Endothelial cell of umbilical vein (primary cell): ENCODE measurements around the gene TMEM151B. TPM values are rescaled to one million over a fixed set of nuclear protein-coding genes. Genes with fewer than 3 reads are reported as not detected.

Source experiments
- BruUV-seq: library from RNA; stranded (reverse); fragments of 400-500 nt; replicated peaks from 2 replicates; lab custom pipeline; 2021; lab: Mats Ljungman, UMichigan
- CTCF ChIA-PET: fragments of 300-600, 350-600 bp; sonication (Branson Sonifier 250); formaldehyde crosslinking; loops from one replicate; lab custom pipeline; 2021; ENCODE audit warnings: antibody characterized with exemption, inconsistent platforms; lab: Charles Lee
- POLR2A ChIA-PET: fragments of 300-600, 350-600 bp; sonication (Branson Sonifier 250); formaldehyde crosslinking; loops from one replicate; lab custom pipeline; 2021; ENCODE audit warnings: antibody characterized with exemption, inconsistent platforms; lab: Charles Lee
- DNase-seq: peaks from one replicate; pipeline ENCODE4 v3.0.0-alpha.2; 2011; ENCODE audit warnings: low read depth, low spot score
- FAIRE-seq: peaks from 2 replicates; lab custom pipeline; 2011; peaks lifted over from hg19 to GRCh38; lab: Jason Lieb, UNC
- H2AFZ ChIP-seq: 2 replicates; pipeline ENCODE4 v1.6.0; 2012; ENCODE audit warnings: low read depth, low read length, control low read depth, inconsistent platforms
- H3K27ac ChIP-seq: 2 replicates; pipeline ENCODE4 v1.5.1; 2011; ENCODE audit warnings: low read depth, mild to moderate bottlenecking, control low read depth, low read length, moderate library complexity; ENCODE audit not compliant: insufficient read depth
- H3K27me3 ChIP-seq, 2 experiments: 2 replicates each; pipeline versions ENCODE4 v1.6.0 to v1.6.1; 2011; ENCODE audit warnings: low read length in 2 of 2, mixed read lengths in 1 of 2; ENCODE audit not compliant: control insufficient read depth in 2 of 2, insufficient read depth in 2 of 2
- H3K36me3 ChIP-seq, 2 experiments: 2 replicates in 1 of 2; 3 replicates in 1 of 2; pipeline ENCODE4 v1.5.1; 2011; ENCODE audit warnings: low read length in 2 of 2, mild to moderate bottlenecking in 1 of 2, moderate library complexity in 1 of 2; ENCODE audit not compliant: control insufficient read depth in 2 of 2, insufficient read depth in 2 of 2; ENCODE audit errors: extremely low read depth in 1 of 2
- H3K4me1 ChIP-seq: 3 replicates; pipeline ENCODE4 v1.5.1; 2011; ENCODE audit warnings: mild to moderate bottlenecking, low read length; ENCODE audit not compliant: control insufficient read depth, insufficient read depth; ENCODE audit errors: extremely low read depth
- H3K4me2 ChIP-seq: 2 replicates; pipeline ENCODE4 v1.6.1; 2011; ENCODE audit warnings: low read length, control low read depth, mixed read lengths; ENCODE audit not compliant: insufficient read depth
- H3K4me3 ChIP-seq, 3 experiments: fragments of 200-600 bp in 1 of 3; sonication (generic), shearing (Covaris generic) in 1 of 3; replicated peaks in 1 of 3; 2 replicates each; pipeline ENCODE4 v1.5.1; 2011 to 2016; ENCODE audit warnings: control low read depth in 3 of 3, low read length in 3 of 3, mild to moderate bottlenecking in 2 of 3, inconsistent platforms in 1 of 3, low read depth in 1 of 3, moderate library complexity in 1 of 3; ENCODE audit not compliant: insufficient read depth in 1 of 3
- H3K79me2 ChIP-seq: 2 replicates; pipeline ENCODE4 v1.6.0; 2012; ENCODE audit warnings: low read length, inconsistent platforms; ENCODE audit not compliant: control insufficient read depth, insufficient read depth
- H3K9ac ChIP-seq: replicated peaks from 2 replicates; pipeline ENCODE3; 2011; ENCODE audit warnings: low read length, control low read depth; ENCODE audit not compliant: insufficient read depth; ENCODE audit errors: extremely low read depth
- H3K9me1 ChIP-seq: replicated peaks from 3 replicates; pipeline ENCODE4 v1.6.0; 2011; ENCODE audit warnings: mild to moderate bottlenecking, low read length; ENCODE audit not compliant: control insufficient read depth, insufficient read depth; ENCODE audit errors: extremely low read depth
- H3K9me3 ChIP-seq: replicated peaks from 2 replicates; pipeline ENCODE4 v1.5.1; 2012; ENCODE audit warnings: low read length, inconsistent platforms; ENCODE audit not compliant: control insufficient read depth, insufficient read depth
- H4K20me1 ChIP-seq: replicated peaks from 2 replicates; pipeline ENCODE3; 2011; ENCODE audit warnings: mild to moderate bottlenecking, low read length; ENCODE audit not compliant: control insufficient read depth, insufficient read depth; ENCODE audit errors: extremely low read depth
- EZH2 ChIP-seq: IDR thresholded peaks from 2 replicates; pipeline ENCODE4 v1.6.1; 2012; ENCODE audit warnings: borderline replicate concordance, low read depth, mild to moderate bottlenecking, moderate library complexity, low read length, inconsistent platforms; ENCODE audit not compliant: severe bottlenecking
- GATA2 ChIP-seq: IDR thresholded peaks from 2 replicates; pipeline ENCODE4 v1.7.0; 2011; ENCODE audit warnings: low read depth, mild to moderate bottlenecking, moderate library complexity, mixed read lengths, low read length; ENCODE audit not compliant: insufficient read length, insufficient read depth
- MYC ChIP-seq: IDR thresholded peaks from one replicate; pipeline ENCODE4 v1.6.1; 2011; ENCODE audit warnings: mild to moderate bottlenecking, low read depth, low read length
- POLR2A ChIP-seq: IDR thresholded peaks from 2 replicates; pipeline ENCODE4 v1.6.1; 2012; ENCODE audit warnings: low read depth, mild to moderate bottlenecking, control low read depth, low read length
- POLR2AphosphoS5 ChIP-seq: IDR thresholded peaks from 2 replicates; pipeline ENCODE4 v1.6.1; 2012; ENCODE audit warnings: low read depth, mild to moderate bottlenecking, control low read depth, low read length, moderate library complexity; ENCODE audit not compliant: insufficient read depth
- dilution Hi-C: fragments of 300-500 bp; cut with MboI; formaldehyde crosslinking; loops from one replicate; pipeline ENCODE4 v1.15.0; 2019; ENCODE audit warnings: low sequenced_read_pairs; ENCODE audit not compliant: extremely low pct_ligation_motif_present
- intact Hi-C: fragments of 100-400 bp; cut with micrococcal nuclease; formaldehyde crosslinking; loops from one replicate; pipeline ENCODE4 v1.10.0; 2022
- polyA plus RNA-seq, 4 experiments: library from polyadenylated mRNA; depleted of rRNA in 3 of 4; stranded (reverse) in 3 of 4; unstranded in 1 of 4; fragments of >200 nt; gene quantifications; 2 replicates each; pipeline versions ENCODE4 v1.2.1 to v1.2.3, GENCODE V29; 2011 to 2012; ENCODE audit warnings: missing spikeins in 1 of 4
- total RNA-seq: library from RNA; stranded (reverse); gene quantifications from 2 replicates; pipeline ENCODE4 v1.2.3, GENCODE V29; 2021
- TF ChIP-seq, protein P1 (sequence below): IDR thresholded peaks from 2 replicates; pipeline ENCODE4 v1.6.1; 2011; ENCODE audit not compliant: insufficient read depth, insufficient read length
- TF ChIP-seq, protein P2 (sequence below), 2 donors: IDR thresholded peaks; 1 replicate in 1 of 2; 2 replicates in 1 of 2; pipeline ENCODE4 v1.5.1; 2011; ENCODE audit warnings: low read length in 2 of 2, mild to moderate bottlenecking in 2 of 2, moderate library complexity in 2 of 2, control low read depth in 1 of 2, inconsistent platforms in 1 of 2, low read depth in 1 of 2; ENCODE audit not compliant: insufficient read depth in 1 of 2; ENCODE audit errors: extremely low read depth in 1 of 2

Gene TMEM151B
- total and polyA plus RNA-seq, 2 donors (not counting 3 experiments of a cell fraction or from before 2014, with no cell fraction given) = 0.03 to 0.07 TPM

DNA sequence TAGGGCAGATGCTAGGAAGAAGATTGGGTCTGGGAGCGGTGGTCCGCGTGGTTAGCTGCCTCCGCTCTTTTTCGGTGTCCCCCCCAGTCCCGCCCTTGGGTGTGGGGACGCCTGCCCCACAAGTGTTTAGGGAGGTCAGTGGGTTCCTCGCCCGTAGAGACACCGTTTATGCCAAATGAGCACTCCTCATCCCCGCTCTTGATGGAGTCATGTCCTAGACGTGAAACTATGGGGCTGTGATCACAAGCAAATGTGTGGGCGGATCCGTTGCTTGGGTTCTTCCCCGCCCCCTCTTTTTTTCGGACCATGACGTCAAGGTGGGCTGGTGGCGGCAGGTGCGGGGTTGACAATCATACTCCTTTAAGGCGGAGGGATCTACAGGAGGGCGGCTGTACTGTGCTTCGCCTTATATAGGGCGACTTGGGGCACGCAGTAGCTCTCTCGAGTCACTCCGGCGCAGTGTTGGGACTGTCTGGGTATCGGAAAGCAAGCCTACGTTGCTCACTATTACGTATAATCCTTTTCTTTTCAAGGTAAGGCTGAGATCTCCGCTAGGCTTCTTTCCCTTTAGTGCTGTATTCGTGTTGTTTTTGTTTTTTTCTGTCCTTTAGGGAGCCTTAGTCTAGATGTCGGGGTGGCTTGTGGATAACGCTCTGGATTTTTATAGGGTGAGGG, 23.4 kb upstream of the TMEM151B start, which contains the start of gene HSP90AB1:
Gene HSP90AB1 (plus strand): TSS at position 439 of the 675 bp plus-strand sequence. CDS start 1,529 bp downstream, outside the sequence.
- Histone ChIP-seq H3K4me2 (peak within 1 kb of the TSS; percentile 96), H3K9me1 (no peaks in the 10 kb centered on the region), H3K27me3 (no peaks in the 10 kb centered on the region), H2AFZ (peak within 1 kb of the TSS; percentile 77), H3K4me3 (peak within 1 kb of the TSS; percentile 54 to 85 (median 76)), H3K27ac (peak within 1 kb of the TSS; percentile 65), H4K20me1 (peaks cover 9% of the 10 kb centered on the region), H3K36me3 (peaks cover 22 to 26% of the 10 kb centered on the region in 2 experiments), H3K9ac (peak within 1 kb of the TSS; percentile 93), H3K4me1 (peaks cover 26% of the 10 kb centered on the region), H3K9me3 (no peaks in the 10 kb centered on the region), H3K79me2 (peaks cover 49% of the 10 kb centered on the region)
- DNase-seq = peak; percentile 98
- FAIRE-seq = peak; percentile 90
- intact Hi-C loops = loop anchor here (1.0 to 2.0 kb wide), 3 partner anchors 8 to 68 kb away; no protein-coding TSS in a partner anchor
- dilution Hi-C loops = no loop called here
- ChIA-PET CTCF (interaction anchor here (1.0 to 5.4 kb wide), 9 partner anchors 9 to 150 kb away, joined by 4 to 38 read pairs (median 7); partner anchors contain the start of genes SLC29A1 and SLC35B2), POLR2A (interaction anchor here (0.6 to 3.1 kb wide), 21 partner anchors 9 to 147 kb away, joined by 3 to 49 read pairs (median 4); partner anchors contain the start of genes MRPL14, MYMX, SLC29A1 and SLC35B2)
- TSS peak; percentile 36 for BruUV-seq
- no peak for TF ChIP-seq GATA2
- TF ChIP-seq POLR2A = peak; percentile 100
- TF ChIP-seq, protein P1, sequence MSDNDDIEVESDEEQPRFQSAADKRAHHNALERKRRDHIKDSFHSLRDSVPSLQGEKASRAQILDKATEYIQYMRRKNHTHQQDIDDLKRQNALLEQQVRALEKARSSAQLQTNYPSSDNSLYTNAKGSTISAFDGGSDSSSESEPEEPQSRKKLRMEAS = peak; percentile 63
- TF ChIP-seq EZH2 = no peak
- TF ChIP-seq, protein P2, sequence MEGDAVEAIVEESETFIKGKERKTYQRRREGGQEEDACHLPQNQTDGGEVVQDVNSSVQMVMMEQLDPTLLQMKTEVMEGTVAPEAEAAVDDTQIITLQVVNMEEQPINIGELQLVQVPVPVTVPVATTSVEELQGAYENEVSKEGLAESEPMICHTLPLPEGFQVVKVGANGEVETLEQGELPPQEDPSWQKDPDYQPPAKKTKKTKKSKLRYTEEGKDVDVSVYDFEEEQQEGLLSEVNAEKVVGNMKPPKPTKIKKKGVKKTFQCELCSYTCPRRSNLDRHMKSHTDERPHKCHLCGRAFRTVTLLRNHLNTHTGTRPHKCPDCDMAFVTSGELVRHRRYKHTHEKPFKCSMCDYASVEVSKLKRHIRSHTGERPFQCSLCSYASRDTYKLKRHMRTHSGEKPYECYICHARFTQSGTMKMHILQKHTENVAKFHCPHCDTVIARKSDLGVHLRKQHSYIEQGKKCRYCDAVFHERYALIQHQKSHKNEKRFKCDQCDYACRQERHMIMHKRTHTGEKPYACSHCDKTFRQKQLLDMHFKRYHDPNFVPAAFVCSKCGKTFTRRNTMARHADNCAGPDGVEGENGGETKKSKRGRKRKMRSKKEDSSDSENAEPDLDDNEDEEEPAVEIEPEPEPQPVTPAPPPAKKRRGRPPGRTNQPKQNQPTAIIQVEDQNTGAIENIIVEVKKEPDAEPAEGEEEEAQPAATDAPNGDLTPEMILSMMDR (IDR thresholded peaks at IDR 0.05; ENCODE audit: extremely low read depth in 1 of 2, insufficient read depth in 1 of 2, low read depth in 1 of 2, low read length in 2 of 2) = no peak
- peak; percentile 99 for TF ChIP-seq POLR2AphosphoS5
- peak; percentile 83 for TF ChIP-seq MYC
